Trophoblast cell (in vitro differentiated cells and primary cell): ENCODE data around the gene TUSC1.
"Not testable (repeated sequence)": the region's sequence is repeated elsewhere in the genome, so short reads cannot be mapped to it uniquely, and the experiment has no call there.

Experiments
- DNase-seq, 2 donors: peaks; one replicate each; pipeline ENCODE4 v3.0.0-alpha.2; 2016
- H2AFZ ChIP-seq: 2 replicates; pipeline ENCODE4 v1.6.1; 2013; ENCODE audit warnings: low read length, moderate library complexity, mild to moderate bottlenecking; ENCODE audit not compliant: insufficient read depth, poor library complexity
- H2AK5ac ChIP-seq: 2 replicates; pipeline ENCODE4 v1.6.1; 2013; ENCODE audit warnings: mild to moderate bottlenecking, low read length
- H2BK120ac ChIP-seq: 2 replicates; pipeline ENCODE4 v1.6.1; 2013; ENCODE audit warnings: low read length, mild to moderate bottlenecking, moderate library complexity; ENCODE audit not compliant: insufficient read depth, poor library complexity
- H2BK12ac ChIP-seq: 2 replicates; pipeline ENCODE4 v1.6.1; 2013; ENCODE audit warnings: mild to moderate bottlenecking, low read length, moderate library complexity
- H2BK5ac ChIP-seq: 2 replicates; pipeline ENCODE4 v1.6.1; 2013; ENCODE audit warnings: low read length, low read depth, moderate library complexity, mild to moderate bottlenecking; ENCODE audit not compliant: poor library complexity
- H3K14ac ChIP-seq: 2 replicates; pipeline ENCODE4 v1.6.1; 2013; ENCODE audit warnings: mild to moderate bottlenecking, low read length
- H3K18ac ChIP-seq: 2 replicates; pipeline ENCODE4 v1.6.1; 2013; ENCODE audit warnings: mild to moderate bottlenecking, low read length
- H3K23ac ChIP-seq: 2 replicates; pipeline ENCODE4 v1.6.1; 2013; ENCODE audit warnings: low read length
- H3K27ac ChIP-seq: 2 replicates; pipeline ENCODE4 v1.5.1; 2013; ENCODE audit warnings: low read depth, mild to moderate bottlenecking, inconsistent platforms, low read length, moderate library complexity
- H3K27me3 ChIP-seq: 2 replicates; pipeline ENCODE4 v1.6.1; 2013; ENCODE audit warnings: inconsistent platforms, mild to moderate bottlenecking, low read length, moderate library complexity; ENCODE audit not compliant: insufficient read depth
- H3K36me3 ChIP-seq, 2 experiments: 1 replicate in 1 of 2; 2 replicates in 1 of 2; pipeline ENCODE4 v1.6.1; 2013; ENCODE audit warnings: low read length in 2 of 2, mild to moderate bottlenecking in 2 of 2, moderate library complexity in 1 of 2; ENCODE audit not compliant: insufficient read depth in 2 of 2, control insufficient read depth in 1 of 2
- H3K4ac ChIP-seq: 2 replicates; pipeline ENCODE4 v1.6.1; 2013; ENCODE audit warnings: low read depth, mild to moderate bottlenecking, low read length, moderate library complexity
- H3K4me1 ChIP-seq, 2 experiments: 1 replicate in 1 of 2; 2 replicates in 1 of 2; pipeline ENCODE4 v1.6.1; 2013; ENCODE audit warnings: low read length in 2 of 2, mild to moderate bottlenecking in 2 of 2, moderate library complexity in 1 of 2; ENCODE audit not compliant: insufficient read depth in 2 of 2, control insufficient read depth in 1 of 2
- H3K4me2 ChIP-seq: 2 replicates; pipeline ENCODE4 v1.6.1; 2013; ENCODE audit warnings: inconsistent platforms, mild to moderate bottlenecking, low read length, moderate library complexity
- H3K4me3 ChIP-seq: 2 replicates; pipeline ENCODE4 v1.5.1; 2013; ENCODE audit warnings: mild to moderate bottlenecking, low read depth, low read length, inconsistent platforms
- H3K79me1 ChIP-seq: one replicate; pipeline ENCODE4 v1.6.1; 2013; ENCODE audit warnings: low read length
- H3K79me2 ChIP-seq: 2 replicates; pipeline ENCODE4 v1.6.1; 2013; ENCODE audit warnings: low read length, mild to moderate bottlenecking; ENCODE audit not compliant: control insufficient read depth, insufficient read depth, poor library complexity
- H3K9ac ChIP-seq: 2 replicates; pipeline ENCODE4 v1.6.1; 2013; ENCODE audit warnings: mild to moderate bottlenecking, low read length
- H3K9me3 ChIP-seq: 2 replicates; pipeline ENCODE4 v1.6.1; 2013; ENCODE audit warnings: low read depth, mild to moderate bottlenecking, control low read depth, inconsistent platforms, low read length; ENCODE audit not compliant: insufficient read depth
- H4K12ac ChIP-seq: 2 replicates; pipeline ENCODE4 v1.6.1; 2013; ENCODE audit warnings: low read depth, mild to moderate bottlenecking, low read length, moderate library complexity
- H4K8ac ChIP-seq: 2 replicates; pipeline ENCODE4 v1.6.1; 2013; ENCODE audit warnings: low read depth, mild to moderate bottlenecking, low read length, moderate library complexity
- H4K91ac ChIP-seq: one replicate; pipeline ENCODE4 v1.6.1; 2013; ENCODE audit warnings: low read depth, mild to moderate bottlenecking, low read length, moderate library complexity
- WGBS: extraction: QIAGEN DNeasy Blood & Tissue Kit; methylation state at CpG from one replicate; pipeline ENCODE4 v1.1.7; 2013; ENCODE audit warnings: missing lambda C conversion rate; ENCODE audit not compliant: insufficient read length, insufficient coverage; ENCODE audit errors: extremely low coverage; 5-methylcytosine and 5-hydroxymethylcytosine counted together

Gene TUSC1

DNA sequence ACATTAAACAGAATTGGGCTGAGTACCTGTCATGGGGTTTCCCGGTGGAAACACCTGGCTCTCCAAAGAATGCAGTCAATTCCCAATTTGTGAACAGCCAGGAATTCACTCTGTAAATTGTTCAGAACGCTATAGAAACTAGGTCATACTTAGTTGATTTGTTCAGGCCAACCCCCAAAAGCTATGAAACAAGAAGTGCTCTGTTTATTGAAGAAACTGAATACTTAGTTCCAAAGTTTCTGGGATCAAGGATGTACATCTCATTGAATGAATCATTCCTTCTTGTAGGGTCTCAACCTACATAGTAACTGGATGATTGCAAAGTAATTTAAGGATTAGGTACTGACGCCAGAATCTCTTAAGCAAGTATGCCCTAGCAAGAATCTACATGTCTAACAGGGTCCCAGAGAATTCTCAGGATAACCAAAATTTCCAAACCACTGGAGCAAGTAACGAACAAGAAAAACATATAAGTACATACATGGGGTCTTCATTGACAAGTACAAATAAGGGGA, 659 bp upstream of the TUSC1 start:
- DNase-seq: peak in 1 of 2 donors; percentile 45
- Histone ChIP-seq H3K4me2 (peak overlapping the region; percentile 61), H2AK5ac (no peak overlapping the region), H4K8ac (no peak overlapping the region), H3K9ac (no peak overlapping the region), H2BK120ac (no peak overlapping the region), H2AFZ (no peak overlapping the region), H3K23ac (no peak overlapping the region), H3K79me1 (peaks cover 13% of the 10 kb centered on the region), H3K27ac (peak overlapping the region; percentile 93), H3K79me2 (peaks cover 12% of the 10 kb centered on the region), H4K91ac (no peak overlapping the region), H2BK5ac (no peak overlapping the region), H3K36me3 (no peaks in the 10 kb centered on the region), H2BK12ac (no peak overlapping the region), H3K9me3 (no peaks in the 10 kb centered on the region), H3K4me3 (no peak overlapping the region), H3K4me1 (peaks cover 3 to 9% of the 10 kb centered on the region in 2 experiments), H3K4ac (no peak overlapping the region), H3K18ac (no peak overlapping the region), H3K27me3 (no peaks in the 10 kb centered on the region), H4K12ac (no peak overlapping the region), H3K14ac (no peak overlapping the region)
- WGBS: no CpG with 5 or more reads among the region's 4 CpGs

DNA sequence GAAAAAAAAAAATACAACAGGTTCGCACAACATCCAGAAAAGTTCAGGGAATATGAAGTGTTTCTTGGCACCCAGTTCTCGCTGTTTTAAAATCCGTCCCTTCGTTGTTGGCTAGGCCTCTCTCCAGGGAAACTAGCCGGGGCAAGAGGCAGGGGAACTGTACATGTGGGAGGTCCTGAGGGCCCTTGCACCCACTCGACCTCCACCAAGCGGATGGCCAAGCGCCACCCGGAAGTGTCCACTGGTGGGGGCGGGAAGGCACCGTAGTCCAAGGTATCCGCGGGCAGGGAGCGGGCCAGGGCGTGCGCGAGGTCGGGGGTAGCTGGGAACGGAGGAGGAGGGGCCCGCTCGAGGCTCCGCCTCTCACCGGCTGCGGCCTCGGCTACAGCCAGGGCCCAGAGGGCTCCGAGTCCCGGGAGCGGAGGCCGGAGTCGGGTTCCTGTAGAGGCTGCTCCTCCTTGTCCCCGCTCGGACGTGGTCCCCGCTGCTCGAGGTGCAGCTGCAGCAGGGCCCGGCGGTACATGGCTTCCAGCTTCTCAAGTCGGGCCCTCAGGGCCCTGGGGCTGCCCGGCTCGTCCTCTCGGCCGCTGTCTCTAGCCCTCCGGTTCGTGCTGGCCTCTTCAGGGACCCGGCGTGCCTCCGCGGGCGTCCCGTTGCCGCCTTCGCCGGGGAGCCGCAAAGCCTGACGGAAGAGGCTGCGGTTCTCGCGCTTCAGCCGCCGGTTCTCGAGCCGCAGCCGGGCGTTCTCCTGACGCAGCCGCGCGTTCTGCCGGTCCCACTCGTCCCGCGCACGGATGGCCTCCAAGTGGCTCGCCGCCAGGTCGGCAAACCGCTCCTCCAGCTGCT, 720 bp downstream of the TUSC1 start:
- Histone ChIP-seq H3K4me3 (peak overlapping the region; percentile 74), H3K18ac (peak overlapping the region; percentile 99), H3K27ac (peak overlapping the region; percentile 93), H2BK5ac (peak overlapping the region; percentile 98), H3K4me1 (peaks cover 3 to 9% of the 10 kb centered on the region in 2 experiments), H3K23ac (no peak overlapping the region), H4K12ac (peak overlapping the region; percentile 99), H2AFZ (peak overlapping the region; percentile 91), H3K4ac (peak overlapping the region; percentile 91), H3K9me3 (no peaks in the 10 kb centered on the region), H3K36me3 (no peaks in the 10 kb centered on the region), H3K4me2 (peak overlapping the region; percentile 61), H2BK120ac (peak overlapping the region; percentile 98), H4K8ac (peak overlapping the region; percentile 99), H3K9ac (peak overlapping the region; percentile 77), H3K27me3 (no peaks in the 10 kb centered on the region), H3K14ac (peak overlapping the region; percentile 99), H2AK5ac (peak overlapping the region; percentile 95), H3K79me2 (peaks cover 12% of the 10 kb centered on the region), H3K79me1 (peaks cover 13% of the 10 kb centered on the region), H4K91ac (peak overlapping the region; percentile 98), H2BK12ac (peak overlapping the region; percentile 72)
- no CpG with 5 or more reads among the region's 77 CpGs for WGBS
- peak; percentile 71 to 84 for DNase-seq

DNA sequence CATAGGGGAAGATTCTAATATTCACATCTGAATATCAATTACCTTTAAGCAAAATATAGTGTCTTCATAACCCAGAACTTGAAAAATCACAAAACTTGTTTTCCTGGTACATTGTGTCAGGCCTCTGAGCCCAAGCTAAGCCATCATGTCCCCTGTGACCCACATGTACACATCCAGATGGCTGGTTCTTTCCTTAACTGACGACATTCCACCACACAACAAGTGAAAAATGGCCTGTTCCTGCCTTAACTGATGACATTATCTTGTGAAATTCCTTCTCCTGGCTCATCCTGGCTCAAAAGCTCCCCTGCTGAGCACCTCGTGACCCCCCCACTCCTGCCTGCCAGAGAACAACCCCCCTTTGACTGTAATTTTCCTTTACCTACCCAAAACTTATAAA, 2.4 kb downstream of the TUSC1 start:
- not testable (repeated sequence) for H3K9me3 ChIP-seq, H3K4me2 ChIP-seq, H3K27ac ChIP-seq, H2BK12ac ChIP-seq, H4K12ac ChIP-seq, H3K4me3 ChIP-seq, H3K4me1 ChIP-seq, H3K4ac ChIP-seq, H4K91ac ChIP-seq, H3K9ac ChIP-seq, H3K18ac ChIP-seq, H4K8ac ChIP-seq, H2AFZ ChIP-seq, H2BK120ac ChIP-seq, H2BK5ac ChIP-seq, H3K27me3 ChIP-seq, H3K36me3 ChIP-seq, H3K23ac ChIP-seq, H3K14ac ChIP-seq, H2AK5ac ChIP-seq
- H3K79me1 ChIP-seq: peaks cover 13% of the 10 kb centered on the region
- peaks cover 12% of the 10 kb centered on the region for H3K79me2 ChIP-seq
- DNase-seq: peak; percentile 55 to 85
- WGBS: no CpG with 5 or more reads among the region's 2 CpGs

DNA sequence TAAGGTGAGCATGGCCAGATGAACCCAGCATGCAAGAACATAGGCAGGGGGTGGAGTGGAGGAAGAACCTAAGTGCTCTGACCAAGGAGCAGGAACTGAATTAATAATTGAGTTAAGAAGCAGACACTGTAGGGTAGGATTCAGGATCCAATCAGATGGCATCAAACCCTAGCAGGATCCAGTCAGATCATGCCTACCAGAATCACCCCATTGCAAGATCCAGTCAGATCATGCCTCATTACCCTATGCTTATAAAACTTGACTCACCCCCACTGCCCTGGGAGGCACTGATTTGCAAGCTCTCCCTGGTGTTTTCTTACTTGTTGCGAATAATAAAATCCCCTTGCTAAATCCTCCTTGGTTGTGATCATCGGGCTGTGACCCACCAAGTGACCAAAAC, 19.7 kb downstream of the TUSC1 start:
- H3K18ac ChIP-seq: no peak overlapping the region
- H3K9ac ChIP-seq: no peak overlapping the region
- no peaks in the 10 kb centered on the region for H3K27me3 ChIP-seq
- H3K36me3 ChIP-seq: no peaks in the 10 kb centered on the region
- no peaks in the 10 kb centered on the region for H3K79me1 ChIP-seq
- no peak overlapping the region for H3K23ac ChIP-seq
- no peak overlapping the region for H4K8ac ChIP-seq
- no peak overlapping the region for H3K4me2 ChIP-seq
- no peaks in the 10 kb centered on the region for H3K79me2 ChIP-seq
- no CpG with 5 or more reads among the region's 2 CpGs for WGBS
- no peak overlapping the region for H3K27ac ChIP-seq
- no peak overlapping the region for H4K91ac ChIP-seq
- no peak overlapping the region for H4K12ac ChIP-seq
- no peak overlapping the region for H2BK120ac ChIP-seq
- H3K9me3 ChIP-seq: no peaks in the 10 kb centered on the region
- H2AK5ac ChIP-seq: no peak overlapping the region
- H3K4ac ChIP-seq: no peak overlapping the region
- H3K14ac ChIP-seq: no peak overlapping the region
- H2BK12ac ChIP-seq: no peak overlapping the region
- no peak overlapping the region for H2AFZ ChIP-seq
- no peak overlapping the region for H3K4me3 ChIP-seq
- H3K4me1 ChIP-seq: no peaks in the 10 kb centered on the region
- no peak overlapping the region for H2BK5ac ChIP-seq
- no peak for DNase-seq
